NCI-H1930 (cell line): ENCODE measurements around the gene LCN1.

ENCODE experiments used
- DNase-seq, 2 experiments: peaks; one replicate each; lab custom pipeline; 2025; lab: John Stamatoyannopoulos, UW

Gene LCN1

DNA sequence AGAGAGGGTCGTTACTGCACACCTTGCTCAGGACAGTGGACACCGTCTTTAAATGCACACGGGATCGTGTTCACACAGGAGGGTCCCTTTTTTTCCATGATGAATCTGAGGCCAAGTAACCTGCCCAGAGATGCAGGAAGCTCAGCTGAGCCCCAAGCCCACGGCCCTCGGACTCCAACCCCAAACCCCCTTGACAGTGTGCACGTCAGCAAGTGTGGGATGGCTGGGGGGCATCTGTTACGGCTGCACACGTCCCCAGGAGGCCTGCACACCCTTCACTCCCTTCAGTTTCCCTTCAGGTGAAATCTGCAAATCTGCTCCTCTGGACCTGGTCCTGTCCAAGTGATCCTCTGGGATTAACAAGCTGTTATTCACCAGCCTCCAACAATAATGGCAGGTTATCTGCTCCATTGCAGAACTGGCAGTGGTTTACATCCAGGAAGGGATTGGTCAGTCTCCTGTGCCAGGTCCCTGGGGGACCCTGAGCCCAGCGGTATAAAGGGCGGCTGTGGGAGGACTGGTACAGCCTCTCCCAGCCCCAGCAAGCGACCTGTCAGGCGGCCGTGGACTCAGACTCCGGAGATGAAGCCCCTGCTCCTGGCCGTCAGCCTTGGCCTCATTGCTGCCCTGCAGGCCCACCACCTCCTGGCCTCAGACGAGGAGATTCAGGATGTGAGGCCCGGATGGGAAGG, at the start of gene LCN1:
TSS of gene LCN1 (plus strand) at position 525 of the 692 bp plus-strand sequence. CDS start at position 583, 58 bp downstream.
- DNase-seq, result no peak

DNA sequence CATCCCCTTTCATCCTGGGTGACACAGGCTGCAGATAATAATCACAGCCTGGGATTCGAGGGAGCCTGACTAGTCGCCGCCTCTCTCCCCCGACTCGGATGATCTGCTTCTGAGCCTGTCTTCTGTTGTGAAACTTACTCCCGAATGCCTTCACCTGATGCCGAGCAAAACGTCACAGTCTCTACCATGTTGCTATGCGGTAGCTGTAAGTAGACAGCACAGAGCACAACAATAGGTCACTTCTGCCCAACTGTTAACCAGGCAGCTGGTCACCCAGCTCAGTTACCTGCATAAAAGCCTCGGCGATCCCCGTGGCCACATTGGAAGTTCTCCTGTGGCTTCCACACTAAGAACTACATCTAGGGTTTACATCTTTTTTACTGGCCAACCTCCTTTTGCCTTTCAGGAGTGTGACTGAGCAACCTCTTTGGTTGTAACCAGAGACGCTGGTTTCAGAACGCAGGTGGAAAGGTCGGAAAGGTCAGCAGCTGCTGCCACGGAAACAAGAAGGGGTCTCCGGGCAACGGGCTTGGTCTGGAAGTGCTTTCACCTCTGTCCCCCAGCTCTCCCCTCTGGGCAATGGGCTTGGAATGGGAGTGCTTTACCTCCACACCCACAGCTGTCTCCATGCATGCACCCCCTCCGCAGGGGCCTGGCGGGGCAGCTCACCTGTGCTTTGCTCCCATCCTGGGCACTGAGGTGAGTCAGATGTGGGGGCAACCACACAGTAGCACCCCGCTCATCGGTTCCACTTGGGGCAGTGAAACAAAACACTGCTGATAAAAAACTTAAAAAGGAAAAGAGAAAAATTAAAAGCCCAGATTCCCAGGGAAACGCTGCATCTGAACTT, 49.2 kb upstream of the LCN1 start:
- DNase-seq, result no peak

DNA sequence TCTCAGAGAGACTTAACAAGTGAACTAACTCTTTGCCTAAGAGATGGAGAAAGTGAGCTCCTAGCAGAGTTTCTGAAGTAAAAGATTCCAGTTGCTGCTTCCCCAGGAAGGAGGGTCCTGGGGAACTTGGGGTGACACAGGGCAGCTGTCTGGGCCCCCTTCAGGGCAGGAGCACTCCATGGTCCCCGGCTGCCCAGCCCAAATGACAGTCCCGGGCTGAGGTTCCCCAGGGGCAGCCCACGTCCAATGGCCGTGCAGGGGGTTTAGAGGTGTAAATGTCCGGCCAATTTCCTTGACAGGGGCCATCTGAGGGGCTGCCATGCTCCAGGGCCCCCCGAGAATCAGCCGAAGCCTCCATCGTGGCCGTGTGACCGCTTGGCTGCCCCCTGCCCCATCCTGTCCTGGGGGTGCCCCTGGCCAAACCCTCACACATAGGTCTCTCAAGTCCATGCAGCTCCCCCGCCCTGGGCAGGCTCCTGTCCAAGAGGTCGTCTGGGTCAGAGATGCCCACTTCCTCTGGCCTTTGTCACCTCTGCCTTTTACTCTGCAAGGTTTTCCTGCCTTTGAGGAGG, 47.2 kb upstream of the LCN1 start:
- no peak for DNase-seq

DNA sequence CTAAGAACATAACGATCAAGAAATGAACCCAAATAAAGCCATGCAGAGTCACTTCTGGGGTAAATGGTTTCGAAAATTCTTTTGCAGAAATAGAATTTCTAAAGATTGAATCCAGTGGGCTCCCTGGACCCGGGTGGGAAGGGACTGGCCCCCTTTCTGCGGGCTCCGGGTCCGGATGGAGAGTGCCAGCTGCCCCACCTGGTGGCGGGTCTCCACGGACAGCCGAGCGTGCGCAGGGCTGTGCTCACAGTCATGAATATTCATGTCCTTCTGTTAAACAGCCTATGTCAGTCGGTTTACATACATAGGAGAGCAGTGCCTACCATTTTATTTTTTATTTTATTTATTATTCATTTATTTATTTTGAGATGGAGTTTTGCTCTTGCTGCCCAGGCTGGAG, 46.3 kb upstream of the LCN1 start:
- DNase-seq, result peak in 1 of 2 experiments; percentile 16

DNA sequence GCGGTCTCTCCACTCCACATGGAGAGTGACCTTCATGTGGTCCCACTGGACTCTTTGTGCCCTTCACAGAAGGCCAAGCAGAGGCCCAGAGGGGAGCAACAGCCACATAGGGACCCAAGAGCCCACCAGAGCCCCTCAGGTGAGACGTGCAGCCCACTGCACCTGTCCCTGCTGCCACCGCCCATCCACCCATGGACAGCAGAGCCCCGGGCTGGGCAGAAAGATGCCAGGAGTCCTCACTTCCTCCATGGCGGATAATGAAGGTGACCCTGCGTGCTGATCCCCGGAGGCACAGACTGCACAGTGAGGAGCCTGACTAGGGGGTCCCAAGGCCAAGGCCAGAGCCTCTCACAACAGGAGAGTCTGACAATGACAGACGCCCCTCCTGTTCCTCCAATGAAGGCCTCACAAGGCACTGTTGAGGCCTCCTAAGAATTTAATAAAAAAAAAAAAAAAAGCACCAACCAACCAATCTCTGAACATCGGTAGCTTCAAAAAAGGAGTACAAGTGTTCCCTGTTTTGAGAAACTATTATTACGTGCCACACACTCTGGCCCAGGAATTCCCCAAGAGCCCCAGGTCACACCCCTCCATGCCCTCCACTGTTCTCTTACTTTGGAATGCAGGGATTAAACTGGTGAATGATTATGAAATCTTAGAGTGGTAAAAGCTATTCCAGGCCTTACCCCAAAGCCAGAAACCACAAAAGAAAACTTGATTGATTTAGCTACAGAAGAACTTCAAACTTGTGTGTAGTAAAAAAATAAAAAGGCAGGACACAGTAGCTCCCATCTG, 44.5 kb upstream of the LCN1 start:
- DNase-seq, result no peak

DNA sequence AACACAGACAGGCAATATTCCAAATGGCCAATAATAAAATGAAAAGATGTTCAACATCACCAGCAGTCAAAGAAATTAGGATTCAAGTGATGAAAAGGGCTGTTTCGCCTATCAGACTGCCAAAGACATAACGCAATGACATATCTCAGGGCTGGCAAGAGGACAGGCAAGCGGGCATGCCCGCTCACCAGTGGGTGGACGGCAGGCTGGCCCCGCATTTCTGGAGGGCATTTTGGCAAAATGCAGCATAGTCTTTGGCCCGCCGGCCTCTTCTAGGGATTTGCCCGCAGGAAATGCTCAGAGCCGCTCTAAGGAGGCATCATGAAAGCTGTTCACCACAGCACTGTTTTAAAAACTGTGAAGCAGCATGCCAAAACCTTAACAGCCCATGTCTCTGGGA, 43.0 kb upstream of the LCN1 start:
- no peak for DNase-seq

DNA sequence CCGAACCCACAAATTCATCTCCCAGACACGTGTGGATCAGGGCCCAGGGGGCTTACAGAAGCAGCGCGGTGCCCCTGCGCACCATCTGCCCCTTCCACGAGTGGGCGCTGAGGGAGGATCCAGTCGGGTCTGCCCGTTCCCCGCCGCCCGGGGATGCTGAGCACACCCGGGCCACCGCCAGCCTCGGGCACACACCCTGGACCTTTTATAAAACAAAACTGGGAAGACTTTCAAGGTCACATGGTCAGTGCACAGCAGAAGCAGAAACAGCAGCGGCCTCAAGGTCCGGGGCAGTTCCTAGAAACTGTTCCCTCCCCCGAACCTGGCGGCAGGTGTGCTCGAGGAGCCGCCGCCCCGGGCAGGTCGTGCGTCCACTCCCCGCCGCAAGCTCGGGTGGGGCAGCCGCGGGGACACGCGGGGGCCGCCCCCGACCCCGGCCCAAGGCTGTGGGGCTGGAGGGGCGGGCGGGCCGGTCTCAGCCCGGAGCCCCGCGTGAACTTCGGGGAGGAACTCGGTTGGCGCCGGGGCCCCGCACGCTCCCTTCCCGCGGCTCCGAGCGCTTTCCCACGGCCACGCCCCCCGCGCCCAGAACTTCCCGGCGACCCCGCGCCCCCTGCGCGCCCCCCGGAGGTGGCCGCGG, 42.3 kb upstream of the LCN1 start:
- DNase-seq, result no peak

DNA sequence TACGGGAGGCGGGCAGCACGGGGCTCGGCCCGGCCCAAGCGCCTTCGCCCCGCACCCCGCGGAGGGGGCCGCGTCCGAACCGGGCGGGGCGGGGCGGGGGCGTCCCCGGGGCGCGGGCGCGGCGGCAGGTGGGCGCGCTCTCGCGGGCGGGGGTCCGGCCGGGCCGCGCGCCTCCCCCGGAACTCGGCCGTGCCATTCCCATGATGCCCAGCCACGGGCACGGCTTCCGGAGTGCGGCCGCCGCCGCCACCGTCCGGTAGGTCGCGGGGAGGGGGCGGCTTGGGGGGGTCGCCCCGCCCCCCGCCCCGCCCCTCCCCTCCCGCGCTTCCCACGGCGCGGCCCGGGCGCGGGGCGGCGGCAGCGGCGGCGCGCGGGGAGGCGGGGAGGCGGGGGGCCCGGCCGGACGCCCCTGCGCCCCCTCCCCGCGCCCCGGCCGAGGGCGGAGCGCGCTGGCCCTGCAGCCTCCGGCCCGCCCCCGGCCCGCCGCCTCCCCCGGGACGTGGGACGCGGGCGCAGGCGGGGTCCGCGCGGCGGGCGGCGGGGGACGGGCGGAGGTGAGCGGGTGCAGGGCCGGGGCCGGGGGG, 41.7 kb upstream of the LCN1 start, which contains the start of gene PPP1R26:
TSS of gene PPP1R26 (plus strand) at position 314 of the 584 bp plus-strand sequence. CDS start 4,729 bp downstream, outside the sequence.
- peak in 1 of 2 experiments; percentile 69 for DNase-seq

DNA sequence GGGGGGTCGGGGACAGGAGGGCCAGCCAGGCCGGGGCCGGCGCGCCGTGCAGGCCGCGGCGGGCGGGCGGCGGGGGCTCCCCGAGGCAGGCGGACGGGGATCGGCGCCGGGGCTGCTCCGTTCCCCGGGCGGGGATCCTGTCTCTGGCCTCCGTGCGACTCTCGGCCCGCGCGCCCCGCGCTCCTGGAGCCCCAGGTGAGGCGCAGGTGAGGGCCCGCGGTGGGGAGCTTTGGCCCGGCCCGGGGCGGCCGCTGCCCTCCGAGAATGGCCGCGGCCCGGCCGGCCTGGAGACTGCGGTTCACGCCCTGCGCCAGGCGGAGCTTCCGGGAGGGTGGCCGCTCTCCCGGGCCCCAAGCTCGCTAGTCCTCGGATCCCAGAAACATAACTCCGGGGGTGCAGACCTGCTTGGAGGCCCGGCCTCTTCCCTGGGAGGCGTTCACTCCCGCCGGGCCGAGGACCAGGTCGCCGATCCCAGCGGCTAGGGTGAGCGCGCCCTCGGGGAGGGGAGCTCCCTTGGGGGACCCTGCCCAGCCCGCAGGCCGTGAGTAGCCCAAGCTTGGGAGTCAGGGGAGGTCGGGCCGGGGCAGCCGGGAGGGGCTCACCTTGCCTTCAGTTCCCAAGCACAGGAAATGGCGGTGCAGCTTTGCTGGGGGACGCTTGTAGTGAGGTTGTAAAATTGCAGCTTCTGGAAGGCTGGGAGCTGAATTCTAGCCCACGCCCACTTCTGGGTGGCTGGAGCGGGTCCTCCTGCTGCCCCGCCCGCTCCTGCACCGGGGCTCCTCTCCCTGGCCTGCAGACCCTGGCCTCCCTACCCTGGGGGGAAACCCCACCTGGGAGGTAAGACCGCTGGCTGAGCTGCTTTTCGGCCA, 40.9 kb upstream of the LCN1 start:
- no peak for DNase-seq

DNA sequence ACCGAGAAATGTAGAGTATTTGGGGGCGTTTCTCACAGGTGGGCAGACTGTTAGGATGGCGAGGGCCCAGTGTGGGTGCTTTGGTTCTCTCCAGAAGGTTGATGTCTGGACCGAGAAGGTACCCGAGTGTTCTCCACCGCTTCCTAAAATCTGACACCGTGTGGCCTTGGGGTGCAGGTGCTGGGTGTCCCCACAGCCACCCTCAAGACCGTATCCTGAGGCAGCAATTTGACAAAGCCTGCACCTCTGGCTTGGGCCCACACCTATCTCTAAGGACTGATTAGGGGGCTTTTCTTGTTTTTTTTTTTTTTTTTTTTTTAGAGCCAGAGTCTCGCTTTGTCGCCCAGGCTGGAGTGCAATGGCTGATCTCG, 40.3 kb upstream of the LCN1 start:
- no peak for DNase-seq

DNA sequence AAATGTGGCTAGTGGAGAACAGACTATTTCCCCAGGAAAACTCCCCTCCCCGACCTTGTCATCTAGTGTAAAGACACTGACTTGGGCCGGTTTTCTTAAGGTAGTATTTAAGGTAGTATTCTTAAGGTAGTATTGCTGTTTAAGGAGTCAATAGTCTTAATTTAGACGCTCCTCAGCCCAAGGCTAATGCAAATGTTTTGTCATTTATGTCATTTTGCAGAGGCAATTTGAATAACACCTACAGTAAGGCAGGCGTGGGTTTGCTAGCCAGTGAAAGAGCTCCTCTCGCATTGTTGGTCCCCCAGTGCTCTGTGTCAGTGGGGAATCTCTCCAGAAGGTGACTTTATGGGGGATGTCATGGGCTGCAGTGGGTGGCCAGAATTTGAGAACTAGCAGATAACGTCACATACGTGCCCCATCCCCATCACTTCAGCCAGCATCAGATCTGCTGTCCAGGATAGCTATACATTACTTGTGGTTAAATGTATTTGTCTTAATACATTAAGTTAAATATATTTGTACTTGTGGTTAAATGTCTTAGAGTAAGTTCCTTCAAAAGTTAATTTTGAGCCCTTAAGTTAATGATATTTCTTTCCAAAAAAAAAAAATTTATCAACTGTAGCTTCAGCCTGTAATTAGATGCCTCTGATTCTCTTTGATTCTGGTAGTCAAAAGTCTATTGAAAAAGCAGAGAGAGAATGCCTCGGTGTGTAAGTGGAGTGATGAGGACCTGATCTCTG, 39.1 kb upstream of the LCN1 start:
- DNase-seq, result no peak

DNA sequence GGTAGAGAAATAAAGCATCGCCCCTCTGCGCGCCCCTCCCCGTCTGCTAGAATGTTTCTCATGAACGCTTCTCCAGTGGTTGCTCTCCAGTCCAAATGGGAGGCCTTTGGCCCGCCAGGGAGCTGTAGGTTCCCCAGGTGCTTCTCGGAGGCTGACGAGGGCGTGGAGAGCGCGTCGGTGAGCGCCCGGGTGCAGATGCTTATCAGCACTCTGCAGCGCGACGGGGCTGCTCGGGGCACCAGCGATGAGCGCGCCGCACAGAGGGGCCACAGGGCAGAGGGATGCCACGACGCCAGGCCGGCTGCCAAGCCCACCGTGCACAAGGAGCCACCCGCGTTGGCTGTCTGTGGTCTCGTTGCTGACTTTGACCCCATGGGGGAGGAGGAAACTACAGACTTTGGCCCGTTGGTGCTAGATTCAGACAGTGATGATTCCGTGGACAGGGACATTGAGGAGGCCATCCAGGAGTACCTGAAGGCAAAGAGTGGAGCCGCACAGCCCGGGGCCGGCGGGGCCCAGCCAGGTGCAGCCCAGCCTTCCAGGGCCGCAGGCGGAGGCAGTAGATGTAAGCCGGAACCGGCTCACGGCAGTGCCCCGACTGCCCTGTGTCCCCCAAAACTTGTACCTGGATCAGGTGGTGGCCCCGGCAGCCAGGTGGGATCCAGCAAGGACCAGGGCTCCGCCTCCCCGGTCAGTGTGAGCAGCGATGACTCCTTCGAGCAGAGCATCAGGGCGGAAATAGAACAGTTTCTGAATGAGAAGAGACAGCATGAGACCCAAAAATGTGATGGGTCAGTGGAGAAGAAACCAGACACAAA, 36.6 kb upstream of the LCN1 start:
- DNase-seq, result no peak

DNA sequence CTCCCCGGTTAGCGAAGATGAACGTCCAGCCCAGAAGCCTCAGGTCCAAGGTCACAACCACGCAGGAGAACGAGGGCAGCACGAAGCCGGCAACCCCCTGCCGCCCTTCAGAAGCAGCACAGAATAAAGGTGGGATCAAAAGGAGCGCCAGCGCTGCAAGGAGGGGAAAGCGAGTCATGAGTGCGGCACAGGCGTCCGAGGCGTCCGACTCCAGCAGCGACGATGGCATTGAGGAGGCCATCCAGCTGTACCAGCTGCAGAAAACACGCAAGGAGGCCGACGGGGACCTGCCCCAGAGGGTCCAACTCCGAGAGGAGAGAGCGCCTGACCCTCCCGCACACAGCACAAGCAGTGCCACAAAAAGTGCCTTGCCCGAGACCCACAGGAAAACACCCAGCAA, 35.9 kb upstream of the LCN1 start:
- DNase-seq, result no peak

DNA sequence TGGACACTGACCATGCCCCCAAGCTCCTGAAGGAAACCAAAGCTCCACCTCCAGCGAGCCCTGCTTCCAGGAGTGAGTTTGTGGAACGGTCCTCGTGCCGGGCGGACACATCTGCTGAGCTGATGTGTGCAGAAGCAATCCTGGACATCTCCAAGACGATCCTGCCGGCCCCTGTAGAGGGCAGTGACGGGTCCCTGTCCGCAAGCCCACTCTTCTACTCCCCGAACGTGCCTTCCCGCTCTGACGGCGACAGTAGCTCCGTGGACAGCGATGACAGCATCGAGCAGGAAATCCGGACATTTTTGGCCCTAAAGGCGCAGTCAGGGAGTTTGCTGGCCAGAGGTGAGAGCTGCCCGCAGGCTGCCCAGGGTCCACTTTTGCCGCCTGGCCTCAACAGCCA, 35.4 kb upstream of the LCN1 start:
- DNase-seq, result no peak

DNA sequence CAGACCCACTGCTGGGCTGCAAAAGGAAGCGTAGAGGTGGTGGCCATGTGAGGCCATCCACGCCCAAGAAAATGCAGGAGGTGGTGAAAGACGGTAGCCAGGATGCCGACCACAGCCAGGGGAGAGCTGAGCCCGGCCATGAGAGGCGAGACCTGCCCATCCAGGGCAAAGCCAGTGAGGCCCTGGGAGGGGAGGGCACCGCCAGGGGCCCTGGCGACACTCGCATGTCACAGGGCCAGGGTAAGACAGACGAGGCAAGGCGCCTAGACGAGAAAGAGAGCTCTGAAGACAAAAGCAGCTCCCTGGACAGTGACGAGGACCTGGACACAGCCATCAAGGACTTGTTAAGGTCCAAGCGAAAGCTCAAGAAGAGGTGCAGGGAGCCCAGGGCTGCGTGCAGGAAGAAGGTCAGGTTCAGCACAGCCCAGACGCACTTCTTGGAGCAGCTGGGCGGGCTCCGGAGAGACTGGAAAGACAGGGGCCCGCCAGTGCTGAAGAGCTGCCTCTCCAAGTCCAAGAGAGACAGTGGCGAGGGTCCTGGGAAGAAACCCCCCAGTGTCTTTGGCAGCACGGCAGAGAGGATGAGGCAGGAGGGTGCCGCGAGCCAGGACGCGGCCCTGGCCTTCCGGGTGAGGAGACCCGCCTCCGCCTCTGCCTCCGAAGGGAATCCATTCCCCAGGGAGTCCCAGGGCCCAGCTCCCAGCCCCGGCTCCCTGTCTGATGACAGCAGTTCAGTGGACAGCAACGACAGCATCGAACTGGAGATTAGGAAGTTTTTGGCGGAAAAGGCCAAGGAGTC, 34.8 kb upstream of the LCN1 start:
- DNase-seq, result no peak

DNA sequence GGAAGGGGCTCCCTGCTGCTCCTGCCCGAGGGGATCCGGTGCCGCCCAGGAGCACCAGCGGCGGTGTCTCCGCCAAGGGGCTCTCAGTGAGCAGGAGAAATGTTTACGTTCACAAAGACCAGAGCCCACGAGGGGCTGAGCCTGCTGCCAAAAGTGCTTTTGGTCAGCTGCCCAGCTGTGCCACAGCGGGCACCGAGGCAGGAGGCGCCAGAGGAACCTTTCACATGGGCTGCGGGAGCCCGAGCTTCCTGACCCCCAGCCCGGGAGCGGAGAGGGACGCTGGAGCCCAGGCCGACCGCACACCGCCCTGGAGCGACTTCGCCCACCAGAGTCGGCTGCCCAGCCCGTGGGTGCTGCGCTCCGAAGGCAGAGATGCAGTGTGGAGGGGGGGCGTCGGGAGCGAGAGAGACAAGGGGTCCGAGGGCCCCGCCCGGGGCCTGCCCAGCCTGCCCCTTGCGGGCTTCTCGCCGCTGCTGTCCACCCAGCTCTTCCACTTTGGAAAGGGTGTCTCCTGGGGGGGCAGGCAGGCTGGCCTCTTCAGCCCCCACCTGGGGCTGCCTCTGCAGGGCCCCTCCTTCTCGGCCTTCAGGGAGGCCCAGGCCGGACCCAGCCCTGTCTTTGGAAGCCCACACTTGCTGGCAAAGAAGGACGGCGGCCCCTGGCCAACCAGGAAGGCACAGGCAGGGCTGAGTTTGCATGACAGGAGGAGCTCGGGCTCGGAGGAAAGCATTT, 33.8 kb upstream of the LCN1 start:
- no peak for DNase-seq

DNA sequence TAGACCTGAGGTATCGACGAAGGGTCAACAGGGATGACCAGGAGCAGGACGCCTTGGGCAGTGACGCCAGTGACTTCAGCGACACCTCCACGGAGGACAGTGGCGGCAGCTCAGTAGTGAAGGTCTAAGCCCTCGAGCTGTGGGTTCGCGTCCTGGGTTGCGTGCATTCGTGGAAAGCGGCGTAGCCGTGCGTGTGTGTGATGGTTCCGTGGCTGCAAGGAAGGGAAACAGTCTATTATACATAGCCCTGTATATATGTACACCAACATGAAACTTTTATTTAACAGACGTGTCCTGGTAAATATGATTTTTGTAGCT, 33.3 kb upstream of the LCN1 start:
- no peak for DNase-seq
